Measurements from ENCODE around the gene PRDX5. TPM values are rescaled to one million over a fixed set of nuclear protein-coding genes. Genes with fewer than 3 reads are reported as not detected.

Gene PRDX5
- total and polyA plus RNA-seq, 9 of the 15 experiments (the other 6 are each of a cell fraction or from before 2014, with no cell fraction given) = 40.8 to 327 (median 204) TPM

GRCh38 chr11:64297699-64298358, 20.1 kb upstream of the PRDX5 start:
- no peak overlapping the region for H3K4me2 ChIP-seq (ENCODE audit: insufficient read depth, low read length)
- no peak for TF ChIP-seq ZNF431 (CRISPR knock-in tag; IDR thresholded peaks at IDR 0.05)
- TF ChIP-seq THRB (CRISPR knock-in tag; conservative IDR thresholded peaks at IDR 0.05) = no peak
- TF ChIP-seq NFIC (IDR thresholded peaks at IDR 0.05) = 0 out of 2 replicates have a peak, but pooled peaks have one; percentile 10
- DNase-seq (ENCODE audit: extremely low read depth in 1 of 4, low spot score in 3 of 4) = no peak
- peaks cover 3 to 38% of the 10 kb centered on the region in 2 experiments; a peak in 4 of 5 replicates for H3K4me1 ChIP-seq (replicated peaks in 1 of 2; ENCODE audit: control insufficient read depth in 2 of 2, insufficient read depth in 2 of 2, low read length in 2 of 2)
- no peaks in the 10 kb centered on the region for H3K79me2 ChIP-seq (ENCODE audit: control insufficient read depth, insufficient read depth, low read length)
- peaks cover 42 to 49% of the 10 kb centered on the region in 2 experiments for H3K27me3 ChIP-seq (ENCODE audit: control insufficient read depth in 2 of 2, insufficient read depth in 2 of 2, low read length in 2 of 2)
- no peaks in the 10 kb centered on the region for H3K9me1 ChIP-seq (ENCODE audit: control insufficient read depth, insufficient read depth, low read length)
- no TSS peak for BruUV-seq (replicated peaks)
- no peak overlapping the region for H3K4me3 ChIP-seq
- no peak overlapping the region for H3K9ac ChIP-seq (ENCODE audit: insufficient read depth in 1 of 2, low read depth in 2 of 2, low read length in 2 of 2)
- ChIA-PET CTCF (ENCODE audit: low intra/inter-chr PET ratio) (no interaction called here), POLR2A (no interaction called here)
- no peaks in the 10 kb centered on the region for H3K9me3 ChIP-seq (replicated peaks; ENCODE audit: control insufficient read depth, insufficient read depth, low read depth, low read length)
- intact Hi-C loops (cut with micrococcal nuclease) (no loop called here), in situ Hi-C loops (cut with MboI) (no loop called here)
- WGBS (ENCODE audit: insufficient coverage, low coverage, missing lambda C conversion rate) = 36% methylated on average over 18 of the region's 18 CpGs
- H3K36me3 ChIP-seq (ENCODE audit: control insufficient read depth, insufficient read depth, low read length) = no peaks in the 10 kb centered on the region
- no peaks in the 10 kb centered on the region; the same call in 1 of the 2 replicates for H4K20me1 ChIP-seq (replicated peaks; ENCODE audit: control insufficient read depth, insufficient read depth, low read length)
- no peak overlapping the region for H3K27ac ChIP-seq (ENCODE audit: extremely low read depth, low read depth, low read length)
- ATAC-seq = no peak
- no peak overlapping the region for H2AFZ ChIP-seq (ENCODE audit: low read depth, low read length)
- no peak for FAIRE-seq
